HepG2 (cell line): ENCODE data around the gene BCAR3. TPM values are rescaled to one million over a fixed set of nuclear protein-coding genes. Genes with fewer than 3 reads are reported as not detected.

ENCODE experiments used
- ATAC-seq: fragments of 200-7000 bp; cut with Tn5 transposase; 3 replicates; pipeline ENCODE4 v1.9.1; 2020; ENCODE audit warnings: mild to moderate bottlenecking, moderate library complexity
- BruUV-seq: library from RNA; stranded (reverse); fragments of 400-500 nt; replicated peaks from 2 replicates; lab custom pipeline; 2021; lab: Mats Ljungman, UMichigan
- CTCF ChIA-PET: fragments of 300-600 bp; formaldehyde crosslinking; extraction: SDS; loops from one replicate; lab custom pipeline; 2021; ENCODE audit warnings: low total read pairs, inconsistent platforms, low intra/inter-chr PET ratio; lab: Yijun Ruan, JAX
- POLR2A ChIA-PET: fragments of 350-600 bp; sonication (Branson Sonifier 250); formaldehyde crosslinking; loops from one replicate; lab custom pipeline; 2020; ENCODE audit warnings: antibody characterized with exemption, inconsistent platforms; lab: Yijun Ruan, JAX
- DNase-seq: peaks from one replicate; pipeline ENCODE4 v3.0.0-alpha.2; 2015; ENCODE audit warnings: low spot score
- FAIRE-seq: peaks from 3 replicates; lab custom pipeline; 2011; peaks lifted over from hg19 to GRCh38; lab: Jason Lieb, UNC
- H2AFZ ChIP-seq: one replicate; pipeline ENCODE4 v1.6.1; 2011; ENCODE audit warnings: low read length, inconsistent platforms
- H3K27ac ChIP-seq: fragments of 300-600 bp; 3 replicates; pipeline ENCODE4 v1.8.0; 2011; ENCODE audit warnings: mixed run types, mild to moderate bottlenecking, mixed read lengths, low read length, inconsistent platforms; ENCODE audit not compliant: insufficient read depth; ENCODE audit errors: extremely low read length
- H3K27me3 ChIP-seq, 2 experiments: fragments of 200-600 bp in 1 of 2; 2 replicates in 1 of 2; 3 replicates in 1 of 2; pipeline versions ENCODE4 v1.6.0 to v1.8.0; 2011; ENCODE audit warnings: low read length in 2 of 2, mild to moderate bottlenecking in 2 of 2, moderate library complexity in 2 of 2, inconsistent platforms in 1 of 2; ENCODE audit not compliant: insufficient read depth in 2 of 2, control insufficient read depth in 1 of 2
- H3K36me3 ChIP-seq, 2 experiments: fragments of 200-600 bp in 1 of 2; replicated peaks in 1 of 2; 2 replicates in 1 of 2; 3 replicates in 1 of 2; pipeline versions ENCODE4 v1.5.1 to v1.8.0; 2011; ENCODE audit warnings: low read length in 2 of 2, inconsistent platforms in 1 of 2; ENCODE audit not compliant: insufficient read depth in 2 of 2, control insufficient read depth in 1 of 2
- H3K4me1 ChIP-seq: 2 replicates; pipeline ENCODE4 v1.5.1; 2012; ENCODE audit warnings: low read length, inconsistent platforms; ENCODE audit not compliant: insufficient read depth
- H3K4me2 ChIP-seq: 2 replicates; pipeline ENCODE4 v1.6.0; 2011; ENCODE audit warnings: low read depth, low read length, inconsistent platforms
- H3K4me3 ChIP-seq, 3 experiments: fragments of 200-600 bp in 1 of 3; sonication (generic), shearing (Covaris generic) in 1 of 3; replicated peaks in 1 of 3; 2 replicates each; pipeline ENCODE4 v1.5.1; 2011 to 2016; ENCODE audit warnings: low read length in 3 of 3, inconsistent platforms in 2 of 3, low read depth in 2 of 3, mild to moderate bottlenecking in 2 of 3, control low read depth in 1 of 3, mixed read lengths in 1 of 3; ENCODE audit not compliant: insufficient read depth in 1 of 3
- H3K79me2 ChIP-seq: one replicate; pipeline ENCODE4 v1.6.1; 2011; ENCODE audit warnings: low read length, inconsistent platforms; ENCODE audit not compliant: insufficient read depth
- H3K9ac ChIP-seq: 2 replicates; pipeline ENCODE4 v1.6.0; 2011; ENCODE audit warnings: mild to moderate bottlenecking, low read depth, low read length, inconsistent platforms; ENCODE audit not compliant: insufficient read depth
- H3K9me3 ChIP-seq: 2 replicates; pipeline ENCODE4 v1.5.1; 2012; ENCODE audit warnings: mild to moderate bottlenecking, low read length
- H4K20me1 ChIP-seq: 2 replicates; pipeline ENCODE4 v1.6.0; 2011; ENCODE audit warnings: inconsistent platforms, mild to moderate bottlenecking, low read length, moderate library complexity; ENCODE audit not compliant: insufficient read depth
- GPN1 ChIP-seq: sonication (generic); formaldehyde crosslinking; IDR thresholded peaks from 2 replicates; pipeline ENCODE4 v1.5.1; 2020; ENCODE audit warnings: missing genetic modification reagents, borderline replicate concordance
- HDAC6 ChIP-seq: fragments of 200-600 bp; sonication (generic); IDR thresholded peaks from 2 replicates; pipeline ENCODE4 v1.7.0; 2017; ENCODE audit warnings: mild to moderate bottlenecking, antibody characterized with exemption, low read length, low read depth
- HNF1B ChIP-seq: sonication (generic); formaldehyde crosslinking; IDR thresholded peaks from 2 replicates; pipeline ENCODE4 v1.5.1; 2020; ENCODE audit warnings: mild to moderate bottlenecking, moderate library complexity, missing genetic modification reagents
- MAFG ChIP-seq: sonication (generic); formaldehyde crosslinking; IDR thresholded peaks from 2 replicates; pipeline ENCODE4 v1.5.1; 2020; ENCODE audit warnings: mild to moderate bottlenecking, missing genetic modification reagents
- NR3C1 ChIP-seq: sonication (generic); formaldehyde crosslinking; IDR thresholded peaks from 2 replicates; pipeline ENCODE4 v1.4.0; 2020; ENCODE audit warnings: missing genetic modification reagents
- ZBTB42 ChIP-seq: sonication (generic); formaldehyde crosslinking; IDR thresholded peaks from 2 replicates; pipeline ENCODE4 v1.5.0; 2020; ENCODE audit warnings: mild to moderate bottlenecking, missing genetic modification reagents
- ZNF562 ChIP-seq: sonication (generic); formaldehyde crosslinking; IDR thresholded peaks from 2 replicates; pipeline ENCODE4 v1.8.0; 2022; ENCODE audit warnings: missing genetic modification reagents, borderline replicate concordance
- WGBS: methylation state at CpG from one replicate; pipeline ENCODE4 v1.1.6; 2017; ENCODE audit warnings: low lambda C conversion rate; 5-methylcytosine and 5-hydroxymethylcytosine counted together
- in situ Hi-C: cut with HindIII; loops from 2 replicates; pipeline ENCODE4 v1.10.0; 2017; ENCODE audit warnings: low pct_unique_long_range_greater_than_20kb; ENCODE audit not compliant: extremely low pct_ligation_motif_present
- intact Hi-C: fragments of 100-400 bp; cut with micrococcal nuclease; formaldehyde crosslinking; loops from one replicate; pipeline ENCODE4 v1.10.0; 2022; ENCODE audit not compliant: unreplicated experiment
- polyA plus RNA-seq, 8 experiments: library from polyadenylated mRNA; depleted of rRNA in 3 of 8; stranded (reverse) in 7 of 8; unstranded in 1 of 8; fragments of >200 nt; fragmentation: Illumina TruSeq in 4 of 8; extraction: Trizol in 4 of 8; gene quantifications; 2 replicates each; pipeline versions ENCODE4 v1.2.1 to v1.2.3, GENCODE V29; 2011 to 2016; ENCODE audit warnings: low read depth in 4 of 8, missing spikeins in 1 of 8, mixed read lengths in 1 of 8; ENCODE audit not compliant: insufficient read depth in 1 of 8
- total RNA-seq, 5 experiments: library from RNA; depleted of rRNA; stranded (reverse); fragments of >200 nt; fragmentation: Illumina TruSeq; extraction: Trizol; gene quantifications; 2 replicates each; pipeline ENCODE4 v1.2.3, GENCODE V29; 2016; ENCODE audit warnings: low read depth in 1 of 5
- TF ChIP-seq, protein P1 (sequence below): sonication (generic); formaldehyde crosslinking; IDR thresholded peaks from 2 replicates; pipeline ENCODE4 v1.5.0; 2020; ENCODE audit warnings: missing genetic modification reagents

BCAR3 gene
- total and polyA plus RNA-seq, 2 of the 13 experiments (the other 11 are each of a cell fraction or from before 2014, with no cell fraction given), result 3.6 to 4.8 TPM

- Histone ChIP-seq H3K27me3 (no peaks in the 10 kb centered on the region), H3K9me3 (no peaks in the 10 kb centered on the region), H3K36me3 (peaks cover 0 to 9% of the 10 kb centered on the region in 2 experiments; a peak in 1 of 5 replicates), H2AFZ (no peak overlapping the region), H3K79me2 (peaks cover 35% of the 10 kb centered on the region), H3K4me3 (no peak overlapping the region), H3K4me1 (peaks cover 90% of the 10 kb centered on the region), H4K20me1 (no peaks in the 10 kb centered on the region), H3K9ac (no peak overlapping the region), H3K4me2 (no peak overlapping the region), H3K27ac (no peak overlapping the region)
- intact Hi-C loops, result no loop called here
- CTCF ChIA-PET, result no interaction called here
- ATAC-seq (no peak), FAIRE-seq (no peak), DNase-seq (no peak)
- no TSS peak for BruUV-seq
- WGBS, result 97% methylated on average over 5 of the region's 5 CpGs
- no peak for TF ChIP-seq MAFG
- TF ChIP-seq HDAC6, result no peak
- TF ChIP-seq ZNF562 (CRISPR knock-in tag), result no peak
- TF ChIP-seq NR3C1 (CRISPR knock-in tag), result no peak
- no peak for TF ChIP-seq ZBTB42 (CRISPR knock-in tag)
- no peak for TF ChIP-seq HNF1B (CRISPR knock-in tag)
- TF ChIP-seq, protein P1, sequence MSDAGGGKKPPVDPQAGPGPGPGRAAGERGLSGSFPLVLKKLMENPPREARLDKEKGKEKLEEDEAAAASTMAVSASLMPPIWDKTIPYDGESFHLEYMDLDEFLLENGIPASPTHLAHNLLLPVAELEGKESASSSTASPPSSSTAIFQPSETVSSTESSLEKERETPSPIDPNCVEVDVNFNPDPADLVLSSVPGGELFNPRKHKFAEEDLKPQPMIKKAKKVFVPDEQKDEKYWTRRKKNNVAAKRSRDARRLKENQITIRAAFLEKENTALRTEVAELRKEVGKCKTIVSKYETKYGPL (CRISPR knock-in tag), result no peak
- no peak for TF ChIP-seq GPN1
- in situ Hi-C loops, result no loop called here
- POLR2A ChIA-PET, result no interaction called here
Measured at GRCh38 chr1:93675931-93676330, 5.7 kb downstream of the BCAR3 start.
